ENCODE measurements around the gene KDM6B. TPM values are rescaled to one million over a fixed set of nuclear protein-coding genes. Genes with fewer than 3 reads are reported as not detected.

Gene KDM6B
- total and polyA plus RNA-seq, 2 experiments from 2014 or later: 9.7 to 20.8 TPM

GRCh38 chr17:7880076-7880868 is 46.3 kb downstream of the KDM6B start:
- Histone ChIP-seq H3K4me3 (no peak overlapping the region), H3K27ac (peak overlapping the region; percentile 47), H3K36me3 (peaks cover 16% of the 10 kb centered on the region), H3K4me1 (ENCODE audit: low read depth) (peaks cover 14% of the 10 kb centered on the region), H3K27me3 (no peaks in the 10 kb centered on the region), H3K9me3 (ENCODE audit: low read depth) (no peaks in the 10 kb centered on the region)
- DNase-seq (ENCODE audit: low read depth in 1 of 2, low spot score in 1 of 2): no peak
- no peak for TF ChIP-seq CTCF (IDR thresholded peaks at IDR 0.05; ENCODE audit: low read depth, low read length)

GRCh38 chr17:7881276-7882054 is 47.4 kb downstream of the KDM6B start:
- peak in 1 of 2 donors; percentile 35 for DNase-seq (ENCODE audit: low read depth in 1 of 2, low spot score in 1 of 2)

GRCh38 chr17:7882068-7882467 is 48.1 kb downstream of the KDM6B start:
- Histone ChIP-seq H3K27ac (peak overlapping the region; percentile 16), H3K36me3 (peaks cover 16% of the 10 kb centered on the region), H3K27me3 (no peaks in the 10 kb centered on the region), H3K9me3 (ENCODE audit: low read depth) (no peaks in the 10 kb centered on the region), H3K4me3 (no peak overlapping the region), H3K4me1 (ENCODE audit: low read depth) (peaks cover 20% of the 10 kb centered on the region)
- TF ChIP-seq CTCF (IDR thresholded peaks at IDR 0.05; ENCODE audit: low read depth, low read length): no peak
- DNase-seq (ENCODE audit: low read depth in 1 of 2, low spot score in 1 of 2): no peak

More at GRCh38 chr17:7881276-7882054, 47.4 kb downstream of the KDM6B start:
- H3K4me1 ChIP-seq (ENCODE audit: low read depth): peaks cover 14% of the 10 kb centered on the region
- H3K4me3 ChIP-seq: no peak overlapping the region
- no peaks in the 10 kb centered on the region for H3K27me3 ChIP-seq
- H3K36me3 ChIP-seq: peaks cover 16% of the 10 kb centered on the region
- H3K27ac ChIP-seq: peak overlapping the region; percentile 47
- H3K9me3 ChIP-seq (ENCODE audit: low read depth): no peaks in the 10 kb centered on the region
- no peak for TF ChIP-seq CTCF (IDR thresholded peaks at IDR 0.05; ENCODE audit: low read depth, low read length)

GRCh38 chr17:7882629-7883028 is 48.6 kb downstream of the KDM6B start:
- no peak overlapping the region for H3K4me3 ChIP-seq
- no peak for DNase-seq (ENCODE audit: low read depth in 1 of 2, low spot score in 1 of 2)
- H3K4me1 ChIP-seq (ENCODE audit: low read depth): peaks cover 23% of the 10 kb centered on the region
- no peak for TF ChIP-seq CTCF (IDR thresholded peaks at IDR 0.05; ENCODE audit: low read depth, low read length)
- no peaks in the 10 kb centered on the region for H3K9me3 ChIP-seq (ENCODE audit: low read depth)
- peak overlapping the region; percentile 56 for H3K27ac ChIP-seq
- peaks cover 13% of the 10 kb centered on the region for H3K36me3 ChIP-seq
- no peaks in the 10 kb centered on the region for H3K27me3 ChIP-seq

Other genes starting within 250 kb of the KDM6B start
- 5.4 and 6.5 TPM in 2 replicates for gene SOX15, start 244.1 kb upstream of the KDM6B start, total RNA-seq
- 5.3 and 5.9 TPM in 2 replicates for gene SOX15, start 244.1 kb upstream of the KDM6B start, polyA plus RNA-seq
- 65.0 and 69.2 TPM in 2 replicates for gene FXR2, start 219.3 kb upstream of the KDM6B start, total RNA-seq
- gene FXR2, start 219.3 kb upstream of the KDM6B start, polyA plus RNA-seq: 60.5 and 65.5 TPM in 2 replicates
- 130 and 143 TPM in 2 replicates for gene SAT2, start 206.4 kb upstream of the KDM6B start, total RNA-seq
- 142 and 148 TPM in 2 replicates for gene SAT2, start 206.4 kb upstream of the KDM6B start, polyA plus RNA-seq
- gene SHBG, start 204.1 kb upstream of the KDM6B start, total RNA-seq: 2.2 and 2.8 TPM in 2 replicates
- gene SHBG, start 204.1 kb upstream of the KDM6B start, polyA plus RNA-seq: 3.9 and 5.6 TPM in 2 replicates
- gene ATP1B2, start 183.3 kb upstream of the KDM6B start, total RNA-seq: 26.2 and 34.6 TPM in 2 replicates
- 157 TPM in 2 replicates for gene ATP1B2, start 183.3 kb upstream of the KDM6B start, polyA plus RNA-seq
- 28.9 and 30.9 TPM in 2 replicates for gene TP53, start 146.7 kb upstream of the KDM6B start, total RNA-seq
- gene TP53, start 146.7 kb upstream of the KDM6B start, polyA plus RNA-seq: 19.4 and 25.4 TPM in 2 replicates
- gene WRAP53, start 145.7 kb upstream of the KDM6B start, total RNA-seq: 11.5 and 12.0 TPM in 2 replicates
- gene WRAP53, start 145.7 kb upstream of the KDM6B start, polyA plus RNA-seq: 17.2 and 23.0 TPM in 2 replicates
- 60.2 and 70.3 TPM in 2 replicates for gene EFNB3, start 129.0 kb upstream of the KDM6B start, total RNA-seq
- gene EFNB3, start 129.0 kb upstream of the KDM6B start, polyA plus RNA-seq: 72.0 and 86.9 TPM in 2 replicates
- 0.88 and 3.0 TPM in 2 replicates for gene DNAH2, start 116.5 kb upstream of the KDM6B start, total RNA-seq
- 0.42 and 0.77 TPM in 2 replicates for gene DNAH2, start 116.5 kb upstream of the KDM6B start, polyA plus RNA-seq
- gene TMEM88, start 20.8 kb downstream of the KDM6B start, total RNA-seq: 27.4 and 51.2 TPM in 2 replicates
- gene TMEM88, start 20.8 kb downstream of the KDM6B start, polyA plus RNA-seq: 31.3 and 66.1 TPM in 2 replicates
- gene NAA38, start 23.3 kb downstream of the KDM6B start, total RNA-seq: 107 and 130 TPM in 2 replicates
- 158 and 168 TPM in 2 replicates for gene NAA38, start 23.3 kb downstream of the KDM6B start, polyA plus RNA-seq
- gene CYB5D1, start 23.8 kb downstream of the KDM6B start, total RNA-seq: 14.0 and 14.3 TPM in 2 replicates
- 10.7 and 13.7 TPM in 2 replicates for gene CYB5D1, start 23.8 kb downstream of the KDM6B start, polyA plus RNA-seq
- gene CHD3, start 54.6 kb downstream of the KDM6B start, total RNA-seq: 40.2 and 64.7 TPM in 2 replicates
- 15.9 and 19.7 TPM in 2 replicates for gene CHD3, start 54.6 kb downstream of the KDM6B start, polyA plus RNA-seq
- 20.3 and 26.1 TPM in 2 replicates for gene RNF227, start 82.1 kb downstream of the KDM6B start, total RNA-seq
- gene RNF227, start 82.1 kb downstream of the KDM6B start, polyA plus RNA-seq: 5.2 and 5.8 TPM in 2 replicates
- gene KCNAB3, start 95.6 kb downstream of the KDM6B start, total RNA-seq: 1.8 and 3.3 TPM in 2 replicates
- 1.3 and 1.4 TPM in 2 replicates for gene KCNAB3, start 95.6 kb downstream of the KDM6B start, polyA plus RNA-seq
- 92.0 and 110 TPM in 2 replicates for gene TRAPPC1, start 97.7 kb downstream of the KDM6B start, total RNA-seq
- gene TRAPPC1, start 97.7 kb downstream of the KDM6B start, polyA plus RNA-seq: 340 and 386 TPM in 2 replicates
- gene CNTROB, start 98.0 kb downstream of the KDM6B start, total RNA-seq: 19.6 and 42.6 TPM in 2 replicates
- 23.1 and 44.0 TPM in 2 replicates for gene CNTROB, start 98.0 kb downstream of the KDM6B start, polyA plus RNA-seq
- gene GUCY2D, start 168.4 kb downstream of the KDM6B start, total RNA-seq: 1.1 TPM in 1 of 2 replicates, not detected in the other
- gene GUCY2D, start 168.4 kb downstream of the KDM6B start, polyA plus RNA-seq: 0.54 and 3.7 TPM in 2 replicates
- gene ALOX15B, start 204.8 kb downstream of the KDM6B start, total RNA-seq: 0.18 and 0.33 TPM in 2 replicates
- gene ALOX15B, start 204.8 kb downstream of the KDM6B start, polyA plus RNA-seq: 0.12 TPM in 1 of 2 replicates, not detected in the other

Data from cardiac muscle cell (in vitro differentiated cells and primary cell).